ENCODE measurements around the gene PNMT.

Gene PNMT

GRCh38 chr17:39670746-39671145 lies 2.5 kb downstream of the PNMT start:
- no peak for DNase-seq

- peak; percentile 80 for DNase-seq
Measured at GRCh38 chr17:39671651-39672521, 3.6 kb downstream of the PNMT start.

GRCh38 chr17:39672522-39673334 lies 4.5 kb downstream of the PNMT start:
- no peak for DNase-seq

- DNase-seq, result no peak
Measured at GRCh38 chr17:39673335-39674081, 5.3 kb downstream of the PNMT start.

- DNase-seq, result no peak
Measured at GRCh38 chr17:39674179-39674578, 5.9 kb downstream of the PNMT start.

- DNase-seq, result no peak
Measured at GRCh38 chr17:39674702-39675389, 6.6 kb downstream of the PNMT start.

- DNase-seq, result no peak
Measured at GRCh38 chr17:39675390-39676082, 7.3 kb downstream of the PNMT start.

- no peak for DNase-seq
Measured at GRCh38 chr17:39676198-39676819, 8.1 kb downstream of the PNMT start.

GRCh38 chr17:39677072-39677471 lies 8.8 kb downstream of the PNMT start:
- DNase-seq, result no peak

- DNase-seq, result no peak
Measured at GRCh38 chr17:39677542-39678339, 9.5 kb downstream of the PNMT start.

GRCh38 chr17:39678340-39679116 lies 10.3 kb downstream of the PNMT start:
- no peak for DNase-seq

GRCh38 chr17:39679521-39680192 lies 11.4 kb downstream of the PNMT start:
- no peak for DNase-seq

- no peak for DNase-seq
Measured at GRCh38 chr17:39683295-39683939, 15.2 kb downstream of the PNMT start.

- no peak for DNase-seq
Measured at GRCh38 chr17:39684369-39685192, 16.3 kb downstream of the PNMT start.

GRCh38 chr17:39687101-39687545 lies 18.9 kb downstream of the PNMT start:
- no peak for DNase-seq

GRCh38 chr17:39687546-39688474 lies 19.6 kb downstream of the PNMT start, which contains the start of gene PGAP3:
Gene PGAP3 (minus strand): TSS chr17:39688057. CDS start chr17:39688014, 43 bp downstream.
- peak; percentile 70 for DNase-seq
